IPS DF 4.7 (cell line): ENCODE measurements around the gene ATXN1.
"Not testable (repeated sequence)": the region's sequence is repeated elsewhere in the genome, so short reads cannot be mapped to it uniquely, and the experiment has no call there.

Experiments
- DNase-seq: peaks from one replicate; pipeline ENCODE4 v3.0.0-alpha.2; 2013; ENCODE audit warnings: low spot score; ENCODE audit errors: extremely low read depth

The ATXN1 gene

DNA sequence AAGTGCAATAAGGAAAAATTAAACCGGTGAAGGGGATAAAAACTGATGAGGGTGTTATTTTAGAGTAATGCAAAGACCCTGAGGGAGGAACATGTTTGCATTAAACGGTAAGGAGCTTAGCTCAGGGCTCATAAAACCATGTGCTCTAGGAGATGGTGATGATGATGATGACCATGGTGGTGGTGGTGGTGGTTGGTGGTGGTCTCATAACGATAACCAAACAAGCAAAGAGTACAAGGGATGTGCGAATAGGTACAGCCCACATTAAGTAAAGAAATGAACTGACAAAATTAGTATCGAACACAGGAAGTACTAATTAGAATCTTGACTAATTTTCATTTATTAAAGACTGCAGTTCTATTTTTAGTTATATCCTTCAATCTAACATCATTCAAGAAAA lies 139.1 kb downstream of the ATXN1 start:
- no peak for DNase-seq

- no peak for DNase-seq
Measured at GRCh38 chr6:16621002-16621401, 140.3 kb downstream of the ATXN1 start.

GRCh38 chr6:16619777-16620176 lies 141.5 kb downstream of the ATXN1 start:
- DNase-seq: no peak

GRCh38 chr6:16618962-16619361 lies 142.3 kb downstream of the ATXN1 start:
- DNase-seq: no peak

GRCh38 chr6:16615215-16615614 lies 146.0 kb downstream of the ATXN1 start:
- DNase-seq: not testable (repeated sequence)

- DNase-seq: not testable (repeated sequence)
Measured at GRCh38 chr6:16614143-16614542, 147.1 kb downstream of the ATXN1 start.

- DNase-seq: not testable (repeated sequence)
Measured at GRCh38 chr6:16613504-16613903, 147.8 kb downstream of the ATXN1 start.

GRCh38 chr6:16608444-16608843 lies 152.8 kb downstream of the ATXN1 start:
- no peak for DNase-seq

DNA sequence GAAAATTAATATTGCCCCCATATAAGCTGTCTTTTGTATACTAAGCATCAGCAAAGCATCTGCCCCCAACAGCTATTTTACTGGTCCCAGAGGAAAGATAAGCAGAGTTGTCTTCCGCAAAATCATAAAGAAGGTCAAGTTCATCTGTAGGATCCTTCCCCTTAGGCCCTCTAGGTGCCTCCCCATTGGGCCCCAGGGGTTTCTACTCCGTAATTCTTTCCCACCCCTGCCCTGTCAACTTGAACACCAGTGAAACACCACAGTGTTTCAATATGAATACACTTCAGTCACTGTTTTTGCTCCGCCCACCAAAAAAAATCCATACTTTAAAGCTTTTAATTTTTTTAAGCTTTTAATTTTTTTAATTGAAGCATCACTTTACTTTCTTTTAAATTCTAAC lies 159.2 kb downstream of the ATXN1 start:
- no peak for DNase-seq

DNA sequence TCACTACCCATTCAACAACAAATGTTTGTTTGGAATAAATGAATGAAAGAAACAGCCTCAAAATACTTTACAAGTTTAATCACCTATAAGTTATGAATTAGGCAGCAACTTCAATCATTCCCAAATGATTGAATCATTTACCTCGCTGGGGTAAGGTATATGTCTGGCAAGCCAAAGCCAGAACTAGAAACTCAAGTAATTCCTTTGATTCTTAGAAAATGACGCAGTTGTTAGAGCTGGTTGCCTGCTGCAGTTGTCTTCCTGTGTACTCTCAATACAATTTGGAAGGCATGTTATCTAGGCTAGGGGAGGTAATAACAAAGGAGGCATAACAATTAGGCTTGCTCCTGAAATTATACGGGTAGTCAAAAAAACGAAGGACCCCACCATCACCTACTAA lies 160.6 kb downstream of the ATXN1 start:
- no peak for DNase-seq

DNA sequence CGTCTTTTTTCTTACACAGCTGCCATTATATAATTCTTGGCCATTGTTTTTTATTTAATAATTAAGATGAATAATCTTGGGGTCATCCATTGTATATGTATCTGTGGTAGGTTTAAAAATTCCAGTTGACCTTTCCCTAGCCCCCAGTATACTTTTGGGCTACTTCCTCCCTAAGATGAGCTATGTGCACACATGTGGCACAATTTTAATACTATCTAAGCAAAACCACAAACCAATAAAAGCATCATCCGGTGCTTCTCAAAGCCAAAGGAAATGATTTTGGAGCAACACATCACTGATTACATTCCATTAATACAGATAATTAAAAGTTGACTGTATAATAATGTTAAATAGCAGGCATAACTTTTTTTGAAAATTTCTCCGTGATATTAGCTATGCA lies 161.2 kb downstream of the ATXN1 start:
- DNase-seq: no peak

DNA sequence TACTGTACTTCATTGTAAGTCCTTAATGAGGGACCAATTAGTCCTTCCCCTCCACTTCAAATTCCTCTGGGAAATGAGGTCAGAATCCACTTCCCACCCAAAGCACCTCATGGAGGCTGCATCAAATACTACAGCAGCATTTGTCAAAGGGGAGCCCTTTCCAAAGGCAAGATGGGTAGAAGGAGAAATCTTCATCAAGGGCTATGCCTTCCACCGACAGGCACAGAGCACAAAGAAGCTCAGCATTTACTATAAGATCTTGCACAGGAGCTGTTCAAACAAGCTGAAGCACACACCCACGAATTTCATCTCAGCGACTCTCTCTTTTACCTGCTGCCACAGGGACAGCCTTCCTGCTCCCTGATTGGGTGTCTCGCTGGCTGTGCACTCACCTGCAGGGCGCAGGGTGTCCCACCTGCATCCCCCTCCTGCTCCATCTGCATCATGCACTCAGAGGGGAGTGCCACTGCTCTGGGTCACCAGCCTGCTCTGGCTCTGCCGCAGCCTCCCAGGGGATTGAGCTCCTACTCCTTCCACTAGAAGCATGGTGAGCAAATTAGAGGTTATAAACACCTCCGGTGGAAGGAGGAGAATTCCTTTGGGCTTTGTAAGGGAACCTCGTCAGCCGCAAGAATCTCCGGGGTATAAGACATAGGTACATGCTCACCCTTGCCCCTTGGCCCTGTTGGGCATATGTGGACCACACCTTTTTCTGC lies 164.5 kb downstream of the ATXN1 start:
- DNase-seq: no peak

DNA sequence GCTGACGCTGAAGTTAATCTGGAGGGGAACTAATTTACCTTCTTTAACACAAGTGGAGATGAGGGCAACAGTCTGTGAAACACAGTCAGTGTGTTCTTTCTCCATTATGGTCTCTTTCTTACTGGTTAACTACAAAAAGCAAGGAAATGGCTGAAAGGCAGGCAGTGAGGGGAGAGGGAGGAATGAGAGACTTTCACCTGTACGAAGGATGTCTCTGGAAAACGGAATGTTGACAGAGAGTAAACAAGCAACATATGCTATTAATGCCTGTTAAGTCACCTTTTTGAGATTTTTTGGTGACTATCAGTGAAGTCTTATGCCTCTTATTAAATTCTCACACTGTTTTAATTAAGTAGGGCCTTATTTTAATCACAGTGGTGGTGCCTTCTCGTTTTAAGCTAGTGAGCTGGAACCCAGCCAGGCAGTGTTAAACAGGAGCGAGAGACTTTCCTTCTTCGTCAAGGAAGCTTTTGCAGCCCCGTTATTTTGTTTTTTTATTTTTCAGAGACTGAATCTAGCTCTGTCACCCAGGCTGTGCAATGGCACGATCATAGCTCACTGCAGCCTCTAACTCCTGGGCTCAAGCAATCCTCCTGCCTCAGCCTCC lies 165.6 kb downstream of the ATXN1 start:
- DNase-seq: no peak

DNA sequence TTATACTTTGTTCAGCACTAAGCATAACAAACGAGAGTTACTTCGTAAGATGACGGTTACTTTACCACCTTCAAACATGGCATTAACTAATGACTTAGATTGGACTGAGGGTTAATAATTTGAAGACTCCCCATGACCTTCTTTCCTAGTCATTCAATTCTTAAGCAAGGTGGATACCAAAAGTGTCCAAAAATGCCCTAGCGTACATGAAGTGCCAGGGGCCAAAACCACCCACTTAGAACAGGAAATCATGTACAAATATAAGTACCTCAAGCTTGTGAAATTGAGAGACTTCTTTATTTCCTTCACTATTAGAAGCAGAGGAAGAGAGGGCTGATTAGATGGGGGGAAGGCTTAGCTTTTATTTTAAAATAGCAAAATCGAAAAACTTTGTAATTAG lies 166.4 kb downstream of the ATXN1 start:
- no peak for DNase-seq

DNA sequence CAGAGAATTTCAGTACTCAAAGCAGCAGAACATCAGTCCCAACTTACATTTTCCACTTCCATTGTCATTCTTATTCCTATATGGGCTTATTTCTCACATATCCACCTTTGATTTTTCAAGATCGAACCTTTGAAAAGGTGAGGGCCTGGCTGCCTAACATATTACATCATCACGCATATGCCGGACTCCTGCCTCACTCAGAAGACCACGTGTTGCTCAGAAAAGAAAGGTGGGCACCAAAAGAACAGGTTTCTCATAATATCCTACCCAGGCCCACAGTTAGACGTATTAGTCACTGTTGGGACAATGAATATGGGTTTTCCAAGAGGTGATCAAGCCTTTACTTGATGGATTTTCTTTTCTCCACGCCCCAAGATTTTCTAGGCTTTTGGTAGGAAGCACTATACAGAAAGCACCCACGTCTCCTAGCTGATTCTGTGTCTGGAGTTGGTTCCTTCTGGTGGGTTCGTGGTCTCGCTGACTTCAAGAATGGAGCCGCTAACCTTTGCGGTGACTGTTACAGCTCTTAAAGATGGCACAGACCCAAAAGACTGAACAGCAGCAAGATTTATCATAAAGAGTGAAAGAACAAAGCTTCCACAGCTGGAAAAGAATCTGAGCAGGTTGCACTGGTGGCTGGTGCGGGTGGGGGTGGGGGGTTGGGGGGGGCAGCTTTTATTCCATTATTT lies 168.9 kb downstream of the ATXN1 start:
- DNase-seq: no peak

DNA sequence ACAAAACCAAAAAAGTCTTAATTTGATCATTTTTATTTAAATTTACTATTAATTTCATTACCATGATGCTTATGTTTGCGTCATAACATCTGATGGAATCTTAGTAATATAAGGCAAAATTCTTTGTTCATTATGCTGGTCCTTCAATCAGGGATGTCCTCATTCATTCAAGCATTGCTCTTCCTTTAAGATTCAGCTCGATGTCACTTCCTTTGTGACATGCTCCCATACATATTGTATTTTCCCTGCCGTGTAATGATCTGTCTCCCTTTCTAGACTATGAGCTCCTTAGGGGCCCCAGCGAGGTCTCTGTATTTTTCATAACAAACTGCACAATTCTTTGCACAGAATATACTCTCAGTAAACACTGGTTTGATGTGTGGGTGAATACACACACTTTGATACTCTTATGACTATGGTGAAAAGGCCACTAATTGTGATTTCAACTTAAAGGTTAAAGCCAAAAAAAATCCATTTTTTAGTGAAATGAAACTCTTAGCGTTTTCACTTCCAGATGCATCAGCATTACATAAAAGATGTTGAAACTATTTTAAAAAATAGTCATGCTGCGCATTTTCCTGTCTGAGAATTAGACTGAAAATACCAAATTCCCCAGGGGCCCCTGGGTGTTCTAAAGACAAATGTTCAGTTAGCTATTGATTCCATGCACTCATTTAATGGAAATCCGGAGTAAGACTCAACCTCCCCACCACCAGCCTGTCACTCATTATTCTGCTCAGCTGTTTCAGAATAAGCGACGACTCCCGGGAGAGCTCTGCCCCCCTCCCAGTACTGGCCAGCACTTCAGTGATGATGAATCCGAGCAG lies 169.7 kb downstream of the ATXN1 start:
- no peak for DNase-seq

DNA sequence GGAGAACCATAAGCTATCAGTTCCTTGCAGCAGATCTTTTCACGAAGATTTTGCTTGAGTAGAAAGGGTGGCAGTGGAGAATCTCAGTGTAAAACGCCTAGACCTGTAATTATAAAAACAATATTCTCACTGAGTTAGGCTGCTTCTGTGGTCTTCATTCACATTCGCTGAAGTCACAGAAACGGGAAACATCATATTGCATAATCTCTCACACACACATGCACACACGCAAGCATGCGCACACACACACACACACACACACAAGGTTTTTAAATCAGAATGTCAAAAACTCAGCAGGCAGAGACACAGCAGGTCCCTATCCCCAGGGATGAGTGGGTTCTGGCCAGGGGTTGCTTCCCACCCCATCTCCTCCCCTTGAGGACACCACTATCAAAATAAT lies 175.5 kb downstream of the ATXN1 start:
- DNase-seq: no peak

DNA sequence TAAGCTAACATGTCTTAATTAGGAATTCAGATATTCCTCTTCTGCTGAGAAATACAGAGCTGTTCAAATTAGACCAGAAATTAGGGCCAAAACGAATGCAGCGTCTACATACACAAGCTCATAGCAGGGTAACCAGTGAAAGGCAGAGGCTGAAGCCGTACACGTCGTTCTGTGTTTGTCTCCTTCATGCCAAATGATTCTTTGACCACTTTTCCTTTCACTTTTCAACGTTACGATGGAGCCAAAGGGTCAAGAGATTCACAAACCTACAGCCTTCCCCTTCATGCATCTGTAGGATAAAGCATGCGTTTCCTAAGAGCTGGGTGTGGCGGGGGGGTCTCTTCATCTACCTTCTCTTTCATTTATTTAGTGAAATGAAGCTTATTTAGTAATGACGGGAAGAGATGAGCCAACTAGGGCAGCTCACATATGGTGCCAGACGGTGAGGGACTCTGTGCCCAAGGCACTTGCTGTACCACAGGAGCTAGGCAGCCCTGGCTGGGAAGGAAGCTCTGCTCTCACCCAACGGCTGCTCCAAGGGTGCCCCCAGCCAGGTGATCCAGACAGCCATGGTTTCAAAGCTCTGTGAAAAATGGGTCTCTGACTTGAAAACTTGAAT lies 178.0 kb downstream of the ATXN1 start:
- no peak for DNase-seq

- no peak for DNase-seq
Measured at GRCh38 chr6:16582446-16583143, 178.7 kb downstream of the ATXN1 start.

- DNase-seq: no peak
Measured at GRCh38 chr6:16578695-16579285, 182.5 kb downstream of the ATXN1 start.
